Endodermal cell (in vitro differentiated cells): Measurements from ENCODE around the gene MID1. TPM values are rescaled to one million over a fixed set of nuclear protein-coding genes. Genes with fewer than 3 reads are reported as not detected.

ENCODE experiments used
- DNase-seq: peaks from one replicate; pipeline ENCODE4 v3.0.0-alpha.2; 2017
- H3K27ac ChIP-seq: 2 replicates; pipeline ENCODE4 v1.5.1; 2013; ENCODE audit warnings: mild to moderate bottlenecking, low read depth, low read length, moderate library complexity
- H3K27me3 ChIP-seq: 2 replicates; pipeline ENCODE4 v1.6.1; 2013; ENCODE audit warnings: mild to moderate bottlenecking, low read length, moderate library complexity; ENCODE audit not compliant: insufficient read depth, control insufficient read depth, poor library complexity, severe bottlenecking
- H3K36me3 ChIP-seq: 2 replicates; pipeline ENCODE4 v1.7.0; 2013; ENCODE audit warnings: mild to moderate bottlenecking, low read length, moderate library complexity; ENCODE audit not compliant: control insufficient read depth, insufficient read depth
- H3K4me1 ChIP-seq: one replicate; pipeline ENCODE4 v1.7.0; 2013; ENCODE audit warnings: low read length; ENCODE audit not compliant: control insufficient read depth, insufficient read depth
- H3K4me3 ChIP-seq: 2 replicates; pipeline ENCODE4 v1.5.1; 2013; ENCODE audit warnings: mild to moderate bottlenecking, low read length, moderate library complexity
- H3K9ac ChIP-seq: 2 replicates; pipeline ENCODE4 v1.6.1; 2013; ENCODE audit warnings: mild to moderate bottlenecking, low read length, moderate library complexity; ENCODE audit not compliant: poor library complexity, severe bottlenecking; ENCODE audit errors: extremely low read depth
- H3K9me3 ChIP-seq: 2 replicates; pipeline ENCODE4 v1.6.1; 2013; ENCODE audit warnings: mild to moderate bottlenecking, low read length, moderate library complexity; ENCODE audit not compliant: control insufficient read depth
- H3K27ac Mint-ChIP-seq: 2 replicates; pipeline ENCODE4 v1.8.0; 2020; ENCODE audit warnings: mixed read lengths
- H3K27me3 Mint-ChIP-seq: 2 replicates; pipeline ENCODE4 v1.8.0; 2021; ENCODE audit warnings: mild to moderate bottlenecking, mixed read lengths; ENCODE audit not compliant: insufficient read depth
- H3K36me3 Mint-ChIP-seq: 2 replicates; pipeline ENCODE4 v1.8.0; 2020; ENCODE audit warnings: low read depth, mixed read lengths
- H3K4me1 Mint-ChIP-seq: 2 replicates; pipeline ENCODE4 v1.8.0; 2020; ENCODE audit warnings: mixed read lengths
- H3K4me3 Mint-ChIP-seq: 2 replicates; pipeline ENCODE4 v1.8.0; 2020; ENCODE audit warnings: mild to moderate bottlenecking, moderate library complexity, mixed read lengths
- H3K9me3 Mint-ChIP-seq: 2 replicates; pipeline ENCODE4 v1.8.0; 2020; ENCODE audit warnings: mild to moderate bottlenecking, mixed read lengths
- WGBS, 2 experiments: methylation state at CpG; one replicate each; pipeline versions ENCODE4 v1.1.5 to v1.1.7; 2013; ENCODE audit warnings: missing lambda C conversion rate in 2 of 2, mixed read lengths in 1 of 2; ENCODE audit not compliant: insufficient coverage in 1 of 2, insufficient read length in 1 of 2; 5-methylcytosine and 5-hydroxymethylcytosine counted together
- total RNA-seq, 2 donors: library from RNA; stranded (reverse); fragmentation: NEBNext Ultra II Directional in 1 of 2; extraction: Animal tissue kit (Norgen Biotek cat#: 25700) in 1 of 2; gene quantifications; 2 replicates in 1 of 2; 3 replicates in 1 of 2; pipeline ENCODE4 v1.2.1, GENCODE V29; 2021
- TF ChIP-seq, protein P1 (sequence below): fragments of 200-600 bp; sonication (generic); conservative IDR thresholded peaks from 2 replicates; pipeline ENCODE4 v1.5.0; 2021; ENCODE audit warnings: antibody characterized with exemption, mild to moderate bottlenecking

MID1 gene
- total RNA-seq, 2 donors from 2014 or later = 23.5 to 24.9 TPM

DNA sequence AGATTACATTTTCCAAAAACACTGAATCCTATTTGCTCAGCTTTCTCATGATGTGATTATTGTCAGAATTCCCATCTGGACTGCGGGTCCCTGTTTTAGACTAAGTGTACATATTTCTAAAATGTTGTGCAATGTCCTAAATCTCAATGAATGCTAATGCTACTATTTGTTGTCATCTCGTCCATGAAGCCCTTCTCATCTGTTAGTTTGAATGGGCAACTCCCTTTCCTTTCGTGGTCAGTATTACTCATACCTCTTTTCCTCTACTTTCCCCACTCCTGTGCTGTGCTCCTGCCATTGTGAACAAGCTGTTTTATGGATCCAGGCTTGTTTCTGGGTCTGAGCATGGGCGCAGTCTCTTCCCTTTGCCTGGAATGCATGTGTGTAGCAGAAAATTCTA, 91.0 kb downstream of the MID1 start:
- H3K4me3 Mint-ChIP-seq = no peak overlapping the region
- Histone ChIP-seq H3K36me3 (no peaks in the 10 kb centered on the region), H3K27ac (no peak overlapping the region), H3K4me1 (no peaks in the 10 kb centered on the region), H3K27me3 (no peaks in the 10 kb centered on the region), H3K9ac (no peak overlapping the region), H3K9me3 (no peaks in the 10 kb centered on the region), H3K4me3 (no peak overlapping the region)
- H3K36me3 Mint-ChIP-seq = no peaks in the 10 kb centered on the region
- peaks cover 32% of the 10 kb centered on the region for H3K9me3 Mint-ChIP-seq
- TF ChIP-seq, protein P1, sequence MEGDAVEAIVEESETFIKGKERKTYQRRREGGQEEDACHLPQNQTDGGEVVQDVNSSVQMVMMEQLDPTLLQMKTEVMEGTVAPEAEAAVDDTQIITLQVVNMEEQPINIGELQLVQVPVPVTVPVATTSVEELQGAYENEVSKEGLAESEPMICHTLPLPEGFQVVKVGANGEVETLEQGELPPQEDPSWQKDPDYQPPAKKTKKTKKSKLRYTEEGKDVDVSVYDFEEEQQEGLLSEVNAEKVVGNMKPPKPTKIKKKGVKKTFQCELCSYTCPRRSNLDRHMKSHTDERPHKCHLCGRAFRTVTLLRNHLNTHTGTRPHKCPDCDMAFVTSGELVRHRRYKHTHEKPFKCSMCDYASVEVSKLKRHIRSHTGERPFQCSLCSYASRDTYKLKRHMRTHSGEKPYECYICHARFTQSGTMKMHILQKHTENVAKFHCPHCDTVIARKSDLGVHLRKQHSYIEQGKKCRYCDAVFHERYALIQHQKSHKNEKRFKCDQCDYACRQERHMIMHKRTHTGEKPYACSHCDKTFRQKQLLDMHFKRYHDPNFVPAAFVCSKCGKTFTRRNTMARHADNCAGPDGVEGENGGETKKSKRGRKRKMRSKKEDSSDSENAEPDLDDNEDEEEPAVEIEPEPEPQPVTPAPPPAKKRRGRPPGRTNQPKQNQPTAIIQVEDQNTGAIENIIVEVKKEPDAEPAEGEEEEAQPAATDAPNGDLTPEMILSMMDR = no peak
- no peak overlapping the region for H3K27ac Mint-ChIP-seq
- no peaks in the 10 kb centered on the region for H3K4me1 Mint-ChIP-seq
- WGBS, 2 experiments = 90% methylated on average over 4 of the region's 4 CpGs; no CpG with 5 or more reads in 1 of the 2 experiments
- DNase-seq = no peak
- no peaks in the 10 kb centered on the region for H3K27me3 Mint-ChIP-seq

DNA sequence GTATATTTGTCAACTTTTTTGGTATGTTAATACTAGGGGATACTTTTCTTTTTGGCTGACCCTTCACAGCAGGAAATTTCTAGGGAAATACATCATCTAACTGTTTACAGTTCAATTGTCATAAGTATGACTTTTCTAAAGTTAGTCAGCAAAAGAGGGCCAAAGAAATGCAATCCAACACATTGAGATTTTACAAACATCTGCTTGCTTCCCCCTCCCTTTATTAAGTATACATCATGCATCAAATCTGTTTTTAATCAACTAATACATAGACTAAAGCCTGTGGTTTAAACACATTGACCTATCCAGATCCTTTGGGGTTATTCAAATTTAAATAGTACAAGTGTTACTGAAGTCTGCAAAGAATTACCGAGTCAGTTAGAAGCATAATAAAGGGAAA, 93.9 kb downstream of the MID1 start:
- H3K4me3 Mint-ChIP-seq = no peak overlapping the region
- Histone ChIP-seq H3K9me3 (no peaks in the 10 kb centered on the region), H3K36me3 (no peaks in the 10 kb centered on the region), H3K4me1 (no peaks in the 10 kb centered on the region), H3K9ac (no peak overlapping the region), H3K27me3 (no peaks in the 10 kb centered on the region), H3K27ac (no peak overlapping the region), H3K4me3 (no peak overlapping the region)
- H3K27ac Mint-ChIP-seq = no peak overlapping the region
- TF ChIP-seq, protein P1 = no peak
- WGBS, 2 experiments = 100% methylated on average over 1 of the region's 1 CpG
- H3K36me3 Mint-ChIP-seq = peaks cover 4% of the 10 kb centered on the region
- no peaks in the 10 kb centered on the region for H3K4me1 Mint-ChIP-seq
- H3K9me3 Mint-ChIP-seq = peaks cover 32% of the 10 kb centered on the region
- DNase-seq = no peak
- no peaks in the 10 kb centered on the region for H3K27me3 Mint-ChIP-seq

DNA sequence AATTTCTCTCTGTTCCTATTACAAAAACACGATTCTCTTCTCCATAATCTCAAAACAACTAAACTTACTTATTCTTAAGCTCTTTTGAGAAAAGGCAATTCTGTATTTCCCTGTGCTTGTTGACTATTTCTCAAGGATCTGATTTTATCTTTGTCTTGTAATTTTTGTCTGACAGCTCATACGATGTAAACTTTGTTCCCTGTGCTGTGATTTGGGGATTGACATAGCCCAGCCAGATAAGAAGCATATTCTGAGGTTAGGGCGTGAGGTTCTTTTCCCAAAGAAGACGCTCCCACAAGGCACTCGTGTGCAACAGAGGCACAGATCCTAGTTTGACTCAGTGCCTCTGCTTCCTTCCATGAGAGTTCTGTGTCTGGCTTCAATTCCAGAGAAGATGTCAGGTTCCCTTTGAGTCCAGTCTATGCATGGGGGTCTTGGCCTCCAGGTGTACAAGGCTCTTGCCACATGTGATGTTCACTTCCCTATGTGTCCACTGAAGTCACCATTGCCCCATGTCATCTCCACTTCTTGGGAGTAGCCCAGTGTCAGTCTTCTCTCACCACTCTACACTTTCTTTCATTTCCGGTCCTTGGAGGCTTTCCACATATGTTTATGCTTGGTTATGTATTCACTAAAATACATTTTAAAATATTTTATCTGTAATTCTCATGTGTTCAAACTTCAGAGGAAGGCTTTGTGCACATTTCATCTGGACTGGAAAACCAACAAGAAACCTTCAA, 94.8 kb downstream of the MID1 start:
- Mint-ChIP-seq H3K9me3 (peaks cover 31% of the 10 kb centered on the region), H3K4me1 (no peaks in the 10 kb centered on the region), H3K36me3 (peaks cover 8% of the 10 kb centered on the region), H3K27me3 (no peaks in the 10 kb centered on the region), H3K27ac (no peak overlapping the region), H3K4me3 (no peak overlapping the region)
- H3K9me3 ChIP-seq = no peaks in the 10 kb centered on the region
- no peaks in the 10 kb centered on the region for H3K36me3 ChIP-seq
- WGBS, 2 experiments = 90 to 94% methylated on average over 2 to 5 of the region's 6 CpGs
- no peak overlapping the region for H3K9ac ChIP-seq
- H3K27ac ChIP-seq = no peak overlapping the region
- H3K4me3 ChIP-seq = no peak overlapping the region
- DNase-seq = no peak
- H3K27me3 ChIP-seq = no peaks in the 10 kb centered on the region
- TF ChIP-seq, protein P1 = no peak
- H3K4me1 ChIP-seq = no peaks in the 10 kb centered on the region
